Fibroblast of skin of right biceps (primary cell): ENCODE results near the gene LMF2.
"Not testable (repeated sequence)": the region's sequence is repeated elsewhere in the genome, so short reads cannot be mapped to it uniquely, and the experiment has no call there.

Experiments used
- DNase-seq: peaks from one replicate; pipeline ENCODE4 v3.0.0-alpha.2; 2013

LMF2 gene

GRCh38 chr22:50533856-50534711 is 26.6 kb upstream of the LMF2 start:
- not testable (repeated sequence) for DNase-seq

- no peak for DNase-seq
Measured at GRCh38 chr22:50532824-50533796, 25.6 kb upstream of the LMF2 start.

GRCh38 chr22:50531962-50532674 is 24.6 kb upstream of the LMF2 start:
- peak; percentile 59 for DNase-seq

GRCh38 chr22:50531546-50531961 is 24.1 kb upstream of the LMF2 start:
- DNase-seq, result no peak

GRCh38 chr22:50530877-50531545 is 23.5 kb upstream of the LMF2 start:
- DNase-seq, result peak; percentile 74

- no peak for DNase-seq
Measured at GRCh38 chr22:50530580-50530876, 23.0 kb upstream of the LMF2 start.

GRCh38 chr22:50529897-50530579 is 22.5 kb upstream of the LMF2 start, which contains the start of gene TYMP:
Gene TYMP (minus strand): TSS chr22:50530012. CDS start chr22:50529709, 303 bp downstream.
- peak; percentile 61 for DNase-seq

- no peak for DNase-seq
Measured at GRCh38 chr22:50529416-50529896, 22.0 kb upstream of the LMF2 start.

GRCh38 chr22:50528682-50529415 is 21.3 kb upstream of the LMF2 start:
- no peak for DNase-seq

GRCh38 chr22:50527921-50528681 is 20.6 kb upstream of the LMF2 start:
- DNase-seq, result no peak

GRCh38 chr22:50526834-50527801 is 19.6 kb upstream of the LMF2 start:
- DNase-seq, result no peak

- peak; percentile 81 for DNase-seq
Measured at GRCh38 chr22:50526108-50526833, 18.8 kb upstream of the LMF2 start.

GRCh38 chr22:50525858-50526107 is 18.3 kb upstream of the LMF2 start:
- DNase-seq, result no peak

- DNase-seq, result peak; percentile 98
Measured at GRCh38 chr22:50525104-50525857, 17.8 kb upstream of the LMF2 start, which contains the start of gene SCO2. Gene SCO2 (minus strand): TSS chr22:50525598. CDS start chr22:50524411, 1,187 bp downstream.

GRCh38 chr22:50524676-50525103 is 17.2 kb upstream of the LMF2 start:
- DNase-seq, result no peak

GRCh38 chr22:50523806-50524675 is 16.5 kb upstream of the LMF2 start:
- DNase-seq, result no peak

- no peak for DNase-seq
Measured at GRCh38 chr22:50523458-50523805, 15.9 kb upstream of the LMF2 start.
